ENCODE measurements around the gene ZGPAT. TPM values are rescaled to one million over a fixed set of nuclear protein-coding genes. Genes with fewer than 3 reads are reported as not detected.
A peak's percentile ranks its signal among the peaks of the same experiment; 100 is the strongest.

The ZGPAT gene
- total RNA-seq, 2 experiments from 2014 or later, result 22.4 to 22.5 TPM

DNA sequence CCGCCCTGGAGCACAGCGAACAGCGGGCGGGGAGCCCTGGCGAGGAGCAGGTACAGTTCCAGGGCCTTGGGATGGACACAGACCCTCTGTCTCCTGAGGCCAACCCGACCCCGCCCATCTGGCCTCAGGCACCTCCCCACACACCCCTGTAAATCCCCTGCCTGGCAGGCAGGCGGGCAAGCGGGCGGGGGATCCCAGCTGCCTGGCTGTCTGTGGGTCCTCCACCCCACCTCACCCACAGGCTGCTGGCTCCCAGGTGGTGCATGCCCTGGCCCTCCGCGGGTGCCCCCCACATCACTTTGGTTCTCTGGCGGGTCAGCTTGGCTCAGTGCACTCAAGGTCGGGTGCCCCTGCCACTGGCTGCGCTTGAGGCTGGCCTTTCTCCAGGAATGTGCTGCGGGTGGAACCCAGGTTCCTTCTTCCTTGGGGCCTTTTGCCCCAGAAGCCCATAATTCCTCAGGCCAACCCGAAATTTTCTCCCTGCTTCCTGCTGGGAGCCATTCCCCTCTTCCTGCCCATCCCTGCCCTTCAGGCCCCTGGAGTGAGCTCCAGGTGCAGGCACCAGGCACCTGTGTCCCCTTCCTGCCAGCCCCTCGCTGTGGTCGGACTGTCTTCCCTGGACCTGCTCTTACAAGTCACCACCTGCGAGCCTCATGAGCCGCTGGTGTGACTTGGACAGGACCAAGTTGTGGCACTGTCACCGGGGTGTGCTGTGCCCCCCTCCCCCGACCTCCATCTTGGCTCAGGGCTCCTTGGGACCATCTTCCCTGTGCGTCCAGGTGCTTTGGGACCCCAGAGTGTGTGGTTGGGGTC is 16.7 kb upstream of the ZGPAT start:
- H3K36me3 Mint-ChIP-seq (ENCODE audit: low read depth), result peaks cover 16% of the 10 kb centered on the region

DNA sequence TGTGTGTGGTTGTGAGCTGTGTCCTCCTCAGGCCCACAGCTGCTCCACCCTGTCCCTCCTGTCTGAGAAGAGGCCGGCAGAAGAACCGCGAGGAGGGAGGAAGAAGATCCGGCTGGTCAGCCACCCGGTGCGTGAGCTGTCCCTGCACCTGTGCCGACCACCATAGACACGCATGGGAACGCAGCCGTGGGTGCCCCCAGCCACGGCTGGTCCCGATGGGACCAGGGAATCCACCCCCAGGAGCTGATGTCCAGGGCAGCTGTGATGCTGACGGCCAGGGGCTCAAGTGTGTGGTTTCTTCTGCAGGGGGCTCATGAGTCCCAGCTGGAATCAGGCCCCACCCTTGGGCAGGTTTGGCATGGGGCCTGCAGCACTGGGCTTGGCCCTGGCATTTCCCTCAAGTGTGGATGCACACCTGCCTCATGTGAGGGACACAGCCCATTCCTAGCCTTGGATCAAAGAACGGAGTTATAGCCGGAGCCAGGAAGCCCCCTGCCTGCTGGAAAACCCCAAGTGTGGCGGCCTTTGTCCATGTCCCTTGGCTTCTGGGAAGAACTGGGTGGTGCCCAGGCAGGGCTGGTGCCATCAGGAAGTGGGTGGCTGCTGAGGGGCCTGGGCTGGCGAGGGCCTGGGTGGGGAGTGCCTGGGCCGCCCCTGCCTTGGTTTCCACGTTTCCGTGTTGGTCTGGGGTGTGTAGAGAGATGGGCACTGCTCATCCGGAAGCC is 16.0 kb upstream of the ZGPAT start:
- H3K36me3 Mint-ChIP-seq (ENCODE audit: low read depth), result peaks cover 16% of the 10 kb centered on the region
- TF ChIP-seq, protein P1, sequence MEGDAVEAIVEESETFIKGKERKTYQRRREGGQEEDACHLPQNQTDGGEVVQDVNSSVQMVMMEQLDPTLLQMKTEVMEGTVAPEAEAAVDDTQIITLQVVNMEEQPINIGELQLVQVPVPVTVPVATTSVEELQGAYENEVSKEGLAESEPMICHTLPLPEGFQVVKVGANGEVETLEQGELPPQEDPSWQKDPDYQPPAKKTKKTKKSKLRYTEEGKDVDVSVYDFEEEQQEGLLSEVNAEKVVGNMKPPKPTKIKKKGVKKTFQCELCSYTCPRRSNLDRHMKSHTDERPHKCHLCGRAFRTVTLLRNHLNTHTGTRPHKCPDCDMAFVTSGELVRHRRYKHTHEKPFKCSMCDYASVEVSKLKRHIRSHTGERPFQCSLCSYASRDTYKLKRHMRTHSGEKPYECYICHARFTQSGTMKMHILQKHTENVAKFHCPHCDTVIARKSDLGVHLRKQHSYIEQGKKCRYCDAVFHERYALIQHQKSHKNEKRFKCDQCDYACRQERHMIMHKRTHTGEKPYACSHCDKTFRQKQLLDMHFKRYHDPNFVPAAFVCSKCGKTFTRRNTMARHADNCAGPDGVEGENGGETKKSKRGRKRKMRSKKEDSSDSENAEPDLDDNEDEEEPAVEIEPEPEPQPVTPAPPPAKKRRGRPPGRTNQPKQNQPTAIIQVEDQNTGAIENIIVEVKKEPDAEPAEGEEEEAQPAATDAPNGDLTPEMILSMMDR (IDR thresholded peaks at IDR 0.05), result no peak
- ATAC-seq (no peak), DNase-seq (no peak)
- H3K9me3 Mint-ChIP-seq, result no peaks in the 10 kb centered on the region
- intact Hi-C loops (cut with micrococcal nuclease), result no loop called here
- ChIA-PET POLR2A (no interaction called here), CTCF (interaction anchor here (1.0 kb wide), 1 partner anchor 15 kb away, joined by 3 read pairs; no protein-coding TSS in a partner anchor)
- H3K4me3 Mint-ChIP-seq, result no peak overlapping the region
- no peak overlapping the region for H3K27ac Mint-ChIP-seq
- no peaks in the 10 kb centered on the region for H3K27me3 Mint-ChIP-seq
- peaks cover 10% of the 10 kb centered on the region for H3K4me1 Mint-ChIP-seq (ENCODE audit: low read depth)

More for the DNA sequence above, 16.7 kb upstream of the ZGPAT start:
- ATAC-seq (no peak), DNase-seq (no peak)
- intact Hi-C loops (cut with micrococcal nuclease), result no loop called here
- Mint-ChIP-seq H3K9me3 (no peaks in the 10 kb centered on the region), H3K4me3 (no peak overlapping the region), H3K27me3 (no peaks in the 10 kb centered on the region), H3K4me1 (ENCODE audit: low read depth) (peaks cover 14% of the 10 kb centered on the region), H3K27ac (no peak overlapping the region)
- TF ChIP-seq, protein P1 (IDR thresholded peaks at IDR 0.05), result no peak
- ChIA-PET POLR2A (no interaction called here), CTCF (interaction anchor here (1.0 kb wide), 1 partner anchor 16 kb away, joined by 3 read pairs; no protein-coding TSS in a partner anchor)

DNA sequence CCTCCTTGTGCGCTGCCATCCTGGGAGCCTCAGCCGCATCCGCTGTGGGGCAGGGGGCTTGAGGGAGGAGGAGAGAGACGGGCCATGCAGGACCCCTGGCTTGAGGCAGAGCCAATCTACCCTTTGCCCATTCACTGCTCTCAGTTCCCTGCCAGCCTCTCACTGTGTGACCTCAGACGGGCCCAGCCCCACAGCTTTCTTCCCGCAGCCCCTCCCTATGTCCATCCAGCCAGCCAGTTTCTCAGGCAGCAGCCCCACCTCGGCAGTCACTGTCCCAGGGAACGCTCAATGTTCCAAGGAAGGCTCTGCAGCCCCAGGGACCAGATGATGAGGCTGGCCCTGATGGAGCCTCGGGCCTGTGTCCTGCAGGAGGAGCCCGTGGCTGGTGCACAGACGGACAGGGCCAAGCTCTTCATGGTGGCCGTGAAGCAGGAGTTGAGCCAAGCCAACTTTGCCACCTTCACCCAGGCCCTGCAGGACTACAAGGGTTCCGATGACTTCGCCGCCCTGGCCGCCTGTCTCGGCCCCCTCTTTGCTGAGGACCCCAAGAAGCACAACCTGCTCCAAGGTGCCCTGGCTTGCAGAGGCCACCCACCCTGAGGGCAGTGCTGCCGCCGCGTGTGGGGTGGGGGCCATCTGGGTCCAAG is 15.3 kb upstream of the ZGPAT start:
- no peak for DNase-seq
- no peak for ATAC-seq
- Mint-ChIP-seq H3K9me3 (no peaks in the 10 kb centered on the region), H3K4me1 (ENCODE audit: low read depth) (peaks cover 13% of the 10 kb centered on the region), H3K36me3 (ENCODE audit: low read depth) (peaks cover 16% of the 10 kb centered on the region), H3K27ac (peak overlapping the region; percentile 30), H3K27me3 (no peaks in the 10 kb centered on the region), H3K4me3 (no peak overlapping the region)
- TF ChIP-seq, protein P1 (IDR thresholded peaks at IDR 0.05), result no peak
- intact Hi-C loops (cut with micrococcal nuclease), result no loop called here
- ChIA-PET CTCF (no interaction called here), POLR2A (no interaction called here)

DNA sequence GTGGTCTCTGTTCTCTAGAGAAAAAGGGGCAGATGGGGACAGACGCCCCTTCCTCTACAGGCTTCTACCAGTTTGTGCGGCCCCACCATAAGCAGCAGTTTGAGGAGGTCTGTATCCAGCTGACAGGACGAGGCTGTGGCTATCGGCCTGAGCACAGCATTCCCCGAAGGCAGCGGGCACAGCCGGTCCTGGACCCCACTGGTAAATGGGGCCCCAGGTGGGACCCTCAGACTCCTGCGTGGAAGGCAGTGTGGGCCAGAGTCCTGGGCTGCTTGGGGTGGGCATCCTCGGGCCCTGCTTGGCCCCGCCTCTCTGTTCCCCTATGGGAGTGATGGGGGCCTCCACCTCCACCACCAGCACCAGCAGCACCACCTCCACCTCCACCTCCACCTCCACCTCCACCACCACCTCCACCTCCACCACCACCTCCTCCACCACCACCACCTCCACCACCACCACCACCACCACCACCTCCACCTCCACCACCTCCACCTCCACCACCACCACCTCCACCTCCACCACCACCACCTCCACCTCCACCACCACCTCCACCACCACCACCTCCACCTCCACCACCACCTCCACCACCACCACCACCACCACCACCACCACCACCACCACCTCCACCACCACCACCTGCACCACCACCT is 14.6 kb upstream of the ZGPAT start:
- no peak overlapping the region for H3K4me3 Mint-ChIP-seq

More for the DNA sequence above, 14.6 kb upstream of the ZGPAT start:
- CTCF ChIA-PET, result no interaction called here
- TF ChIP-seq, protein P1 (IDR thresholded peaks at IDR 0.05), result no peak
- H3K27ac Mint-ChIP-seq, result peak overlapping the region; percentile 30
- peaks cover 18% of the 10 kb centered on the region for H3K36me3 Mint-ChIP-seq (ENCODE audit: low read depth)
- intact Hi-C loops (cut with micrococcal nuclease), result no loop called here
- no peaks in the 10 kb centered on the region for H3K27me3 Mint-ChIP-seq
- DNase-seq, result no peak
- POLR2A ChIA-PET, result no interaction called here
- H3K9me3 Mint-ChIP-seq, result no peaks in the 10 kb centered on the region
- ATAC-seq, result no peak
- H3K4me1 Mint-ChIP-seq (ENCODE audit: low read depth), result peaks cover 16% of the 10 kb centered on the region

Measured in activated CD8-positive, alpha-beta T cell treated with anti-CD3 and anti-CD28 coated beads for 36 hours (primary cell).